ENCODE measurements around the gene ACMSD.

The ACMSD gene

GRCh38 chr2:134949981-134950708 is 111.7 kb downstream of the ACMSD start:
- no peak for DNase-seq (ENCODE audit: low read depth in 2 of 2)

GRCh38 chr2:134950886-134951285 is 112.5 kb downstream of the ACMSD start:
- no peak for DNase-seq (ENCODE audit: low read depth in 2 of 2)

All from stimulated activated CD4-positive, alpha-beta T cell treated with anti-CD3 and anti-CD28 coated beads, Interleukin-15, amount 100 ng/mL, for 48 hours (primary cell).